Stomach smooth muscle (tissue), 2 donors: ENCODE results near the gene CNTNAP2.

Experiments
- H3K27ac ChIP-seq: one replicate; pipeline ENCODE4 v1.7.0; 2013; ENCODE audit warnings: mild to moderate bottlenecking, low read length, inconsistent platforms
- H3K27me3 ChIP-seq, 2 donors: one replicate each; pipeline ENCODE4 v1.7.0; 2013; ENCODE audit warnings: low read length in 2 of 2; ENCODE audit not compliant: insufficient read depth in 2 of 2, control insufficient read depth in 1 of 2
- H3K36me3 ChIP-seq, 2 donors: one replicate each; pipeline ENCODE4 v1.7.0; 2013; ENCODE audit warnings: low read length in 2 of 2; ENCODE audit not compliant: control insufficient read depth in 2 of 2, insufficient read depth in 2 of 2
- H3K4me1 ChIP-seq: one replicate; pipeline ENCODE4 v1.7.0; 2013; ENCODE audit warnings: low read length; ENCODE audit not compliant: control insufficient read depth, insufficient read depth
- H3K4me3 ChIP-seq, 2 donors: one replicate each; pipeline ENCODE4 v1.7.0; 2013; ENCODE audit warnings: low read length in 2 of 2
- H3K9ac ChIP-seq, 2 donors: one replicate each; pipeline ENCODE4 v1.7.0; 2013; ENCODE audit warnings: low read length in 2 of 2, mild to moderate bottlenecking in 1 of 2
- H3K9me3 ChIP-seq, 2 donors: one replicate each; pipeline ENCODE4 v1.7.0; 2013; ENCODE audit warnings: low read length in 2 of 2; ENCODE audit not compliant: control insufficient read depth in 2 of 2
- donor health status: healthy.
- donor health status: Pancreatic carcinoma.

The CNTNAP2 gene

GRCh38 chr7:147968046-147968610 is 1851.5 kb downstream of the CNTNAP2 start:
- Histone ChIP-seq H3K9me3 (no peaks in the 10 kb centered on the region), H3K27me3 (no peaks in the 10 kb centered on the region), H3K4me3 (no peak overlapping the region), H3K4me1 (no peaks in the 10 kb centered on the region), H3K36me3 (no peaks in the 10 kb centered on the region), H3K27ac (no peak overlapping the region), H3K9ac (no peak overlapping the region)

GRCh38 chr7:147971606-147972110 is 1855.1 kb downstream of the CNTNAP2 start:
- Histone ChIP-seq H3K4me1 (no peaks in the 10 kb centered on the region), H3K9ac (no peak overlapping the region), H3K4me3 (no peak overlapping the region), H3K27ac (no peak overlapping the region), H3K9me3 (no peaks in the 10 kb centered on the region), H3K36me3 (no peaks in the 10 kb centered on the region), H3K27me3 (no peaks in the 10 kb centered on the region)

GRCh38 chr7:147978201-147978600 is 1861.6 kb downstream of the CNTNAP2 start:
- Histone ChIP-seq H3K4me3 (no peak overlapping the region), H3K27ac (no peak overlapping the region), H3K36me3 (no peaks in the 10 kb centered on the region), H3K9ac (no peak overlapping the region), H3K4me1 (no peaks in the 10 kb centered on the region), H3K27me3 (no peaks in the 10 kb centered on the region), H3K9me3 (no peaks in the 10 kb centered on the region)

GRCh38 chr7:147978651-147979050 is 1862.0 kb downstream of the CNTNAP2 start:
- Histone ChIP-seq H3K27ac (no peak overlapping the region), H3K4me3 (no peak overlapping the region), H3K27me3 (no peaks in the 10 kb centered on the region), H3K9ac (no peak overlapping the region), H3K9me3 (no peaks in the 10 kb centered on the region), H3K36me3 (no peaks in the 10 kb centered on the region), H3K4me1 (no peaks in the 10 kb centered on the region)

GRCh38 chr7:147980826-147981813 is 1864.5 kb downstream of the CNTNAP2 start:
- Histone ChIP-seq H3K4me3 (no peak overlapping the region), H3K36me3 (no peaks in the 10 kb centered on the region)

GRCh38 chr7:147982307-147982706 is 1865.7 kb downstream of the CNTNAP2 start:
- H3K9me3 ChIP-seq = no peaks in the 10 kb centered on the region
- H3K9ac ChIP-seq = no peak overlapping the region
- H3K27ac ChIP-seq = no peak overlapping the region
- no peaks in the 10 kb centered on the region for H3K36me3 ChIP-seq
- no peaks in the 10 kb centered on the region for H3K27me3 ChIP-seq
- no peak overlapping the region for H3K4me3 ChIP-seq
- H3K4me1 ChIP-seq = no peaks in the 10 kb centered on the region

More at GRCh38 chr7:147980826-147981813, 1864.5 kb downstream of the CNTNAP2 start:
- Histone ChIP-seq H3K9ac (no peak overlapping the region), H3K9me3 (no peaks in the 10 kb centered on the region), H3K27ac (no peak overlapping the region), H3K27me3 (no peaks in the 10 kb centered on the region), H3K4me1 (no peaks in the 10 kb centered on the region)

GRCh38 chr7:147984265-147984664 is 1867.7 kb downstream of the CNTNAP2 start:
- Histone ChIP-seq H3K9me3 (peaks cover 0 to 2% of the 10 kb centered on the region in 2 donors), H3K4me3 (no peak overlapping the region), H3K4me1 (no peaks in the 10 kb centered on the region), H3K27ac (no peak overlapping the region), H3K36me3 (no peaks in the 10 kb centered on the region), H3K27me3 (no peaks in the 10 kb centered on the region), H3K9ac (no peak overlapping the region)

- Histone ChIP-seq H3K9me3 (peaks cover 4 to 9% of the 10 kb centered on the region in 2 donors), H3K9ac (no peak overlapping the region), H3K4me1 (no peaks in the 10 kb centered on the region), H3K27me3 (no peaks in the 10 kb centered on the region), H3K4me3 (no peak overlapping the region), H3K27ac (no peak overlapping the region), H3K36me3 (no peaks in the 10 kb centered on the region)
Observed at GRCh38 chr7:147990079-147990478, 1873.5 kb downstream of the CNTNAP2 start.

- Histone ChIP-seq H3K36me3 (no peaks in the 10 kb centered on the region), H3K9me3 (peaks cover 4 to 9% of the 10 kb centered on the region in 2 donors), H3K4me1 (no peaks in the 10 kb centered on the region), H3K27me3 (no peaks in the 10 kb centered on the region), H3K4me3 (no peak overlapping the region), H3K9ac (no peak overlapping the region), H3K27ac (no peak overlapping the region)
Observed at GRCh38 chr7:147990942-147991341, 1874.3 kb downstream of the CNTNAP2 start.

- Histone ChIP-seq H3K27ac (no peak overlapping the region), H3K4me1 (no peaks in the 10 kb centered on the region), H3K9ac (no peak overlapping the region), H3K9me3 (peaks cover 4 to 9% of the 10 kb centered on the region in 2 donors), H3K27me3 (no peaks in the 10 kb centered on the region), H3K4me3 (no peak overlapping the region), H3K36me3 (no peaks in the 10 kb centered on the region)
Observed at GRCh38 chr7:147992698-147993097, 1876.1 kb downstream of the CNTNAP2 start.
